ENCODE results near the gene MTX1. TPM values are rescaled to one million over a fixed set of nuclear protein-coding genes. Genes with fewer than 3 reads are reported as not detected.

The MTX1 gene
- total and polyA plus RNA-seq, 2 experiments from 2014 or later: 77.7 to 106 TPM

GRCh38 chr1:155241069-155241679 lies 32.7 kb downstream of the MTX1 start:
- no peaks in the 10 kb centered on the region for H3K9me3 Mint-ChIP-seq
- H3K36me3 Mint-ChIP-seq (ENCODE audit: low read depth): peaks cover 10% of the 10 kb centered on the region
- H3K4me3 Mint-ChIP-seq: peak overlapping the region; percentile 79
- Histone ChIP-seq H3K36me3 (ENCODE audit: insufficient read depth) (no peaks in the 10 kb centered on the region), H3K4me2 (peak overlapping the region; percentile 65), H3K9me2 (ENCODE audit: insufficient read depth) (no peaks in the 10 kb centered on the region), H3K27ac (ENCODE audit: low read depth) (no peak overlapping the region), H2AFZ (no peak overlapping the region), H4K20me1 (replicated peaks; ENCODE audit: insufficient read depth) (no peaks in the 10 kb centered on the region), H3K79me2 (replicated peaks; ENCODE audit: insufficient read depth) (0 out of 2 replicates have a peak, but pooled peaks cover 7% of the 10 kb centered on the region), H3K27me3 (ENCODE audit: insufficient read depth) (peaks cover 22% of the 10 kb centered on the region), H3K4me1 (ENCODE audit: insufficient read depth) (peaks cover 19% of the 10 kb centered on the region), H3K4me3 (peak overlapping the region; percentile 50), H3F3A (replicated peaks; ENCODE audit: low read depth) (0 out of 2 replicates have a peak, but pooled peaks cover 10% of the 10 kb centered on the region)
- H3K27ac Mint-ChIP-seq: peak overlapping the region; percentile 70; the same call in 1 of the 2 replicates
- DNase-seq (ENCODE audit: low spot score) (peak; percentile 92), ATAC-seq (peak; percentile 16)
- peaks cover 17% of the 10 kb centered on the region for H3K4me1 Mint-ChIP-seq
- TF ChIP-seq CREB1 (CRISPR knock-in tag; IDR thresholded peaks at IDR 0.05; ENCODE audit: low read depth): peak; percentile 68
- no peak for TF ChIP-seq REST (IDR thresholded peaks at IDR 0.05; ENCODE audit: unreplicated experiment)
- TF ChIP-seq POLR2AphosphoS5 (IDR thresholded peaks at IDR 0.05; ENCODE audit: low read depth): 0 out of 2 replicates have a peak, but pooled peaks have one; percentile 25
- TF ChIP-seq, protein P1, sequence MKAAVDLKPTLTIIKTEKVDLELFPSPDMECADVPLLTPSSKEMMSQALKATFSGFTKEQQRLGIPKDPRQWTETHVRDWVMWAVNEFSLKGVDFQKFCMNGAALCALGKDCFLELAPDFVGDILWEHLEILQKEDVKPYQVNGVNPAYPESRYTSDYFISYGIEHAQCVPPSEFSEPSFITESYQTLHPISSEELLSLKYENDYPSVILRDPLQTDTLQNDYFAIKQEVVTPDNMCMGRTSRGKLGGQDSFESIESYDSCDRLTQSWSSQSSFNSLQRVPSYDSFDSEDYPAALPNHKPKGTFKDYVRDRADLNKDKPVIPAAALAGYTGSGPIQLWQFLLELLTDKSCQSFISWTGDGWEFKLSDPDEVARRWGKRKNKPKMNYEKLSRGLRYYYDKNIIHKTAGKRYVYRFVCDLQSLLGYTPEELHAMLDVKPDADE (IDR thresholded peaks at IDR 0.05): peak; percentile 90
- peaks cover 28% of the 10 kb centered on the region for H3K27me3 Mint-ChIP-seq (ENCODE audit: insufficient read depth, low read depth, poor library complexity)

DNA sequence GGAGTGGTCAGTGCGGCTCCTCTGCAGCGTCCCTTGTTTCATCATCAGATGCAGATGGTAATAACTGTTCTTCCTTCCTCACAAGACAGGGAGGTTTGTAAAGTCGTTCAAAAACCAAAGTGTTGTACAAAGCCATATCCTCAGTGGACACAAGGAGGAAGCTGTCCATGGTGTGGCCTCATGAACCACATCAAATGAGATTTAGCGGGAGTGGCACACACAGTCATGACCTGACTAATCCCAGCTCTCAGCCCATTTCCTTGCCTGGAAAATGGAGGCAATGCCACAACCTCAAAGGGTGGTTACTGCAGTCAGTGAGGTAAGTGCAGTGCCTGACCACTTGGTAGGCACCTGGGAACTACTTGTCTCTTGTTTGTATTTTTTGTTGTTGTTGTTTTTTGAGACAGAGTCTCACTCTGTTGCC lies 33.4 kb downstream of the MTX1 start:
- no peak overlapping the region for H3K4me3 ChIP-seq
- Mint-ChIP-seq H3K4me3 (peak overlapping the region; percentile 34; the same call in 1 of the 3 replicates), H3K36me3 (ENCODE audit: low read depth) (peaks cover 13% of the 10 kb centered on the region), H3K9me3 (no peaks in the 10 kb centered on the region), H3K4me1 (peaks cover 17% of the 10 kb centered on the region), H3K27ac (no peak overlapping the region), H3K27me3 (ENCODE audit: insufficient read depth, low read depth, poor library complexity) (peaks cover 32% of the 10 kb centered on the region)
- no peak for DNase-seq (ENCODE audit: low spot score)
- H3K9me2 ChIP-seq (ENCODE audit: insufficient read depth): no peaks in the 10 kb centered on the region
- peaks cover 19% of the 10 kb centered on the region for H3K4me1 ChIP-seq (ENCODE audit: insufficient read depth)
- 0 out of 2 replicates have a peak, but pooled peaks cover 10% of the 10 kb centered on the region for H3F3A ChIP-seq (replicated peaks; ENCODE audit: low read depth)
- no peak for ATAC-seq
- peaks cover 27% of the 10 kb centered on the region for H3K27me3 ChIP-seq (ENCODE audit: insufficient read depth)
- no peak overlapping the region for H3K4me2 ChIP-seq
- H2AFZ ChIP-seq: no peak overlapping the region
- H3K79me2 ChIP-seq (replicated peaks; ENCODE audit: insufficient read depth): 0 out of 2 replicates have a peak, but pooled peaks cover 7% of the 10 kb centered on the region
- H4K20me1 ChIP-seq (replicated peaks; ENCODE audit: insufficient read depth): no peaks in the 10 kb centered on the region
- H3K27ac ChIP-seq (ENCODE audit: low read depth): no peak overlapping the region
- no peaks in the 10 kb centered on the region for H3K36me3 ChIP-seq (ENCODE audit: insufficient read depth)
- TF ChIP-seq STAT1 (IDR thresholded peaks at IDR 0.05; ENCODE audit: unreplicated experiment) (no peak), CREB1 (CRISPR knock-in tag; IDR thresholded peaks at IDR 0.05; ENCODE audit: low read depth) (no peak), CTCF (conservative IDR thresholded peaks at IDR 0.05; ENCODE audit: low read depth in 2 of 2) (no peak)
- TF ChIP-seq, protein P2, sequence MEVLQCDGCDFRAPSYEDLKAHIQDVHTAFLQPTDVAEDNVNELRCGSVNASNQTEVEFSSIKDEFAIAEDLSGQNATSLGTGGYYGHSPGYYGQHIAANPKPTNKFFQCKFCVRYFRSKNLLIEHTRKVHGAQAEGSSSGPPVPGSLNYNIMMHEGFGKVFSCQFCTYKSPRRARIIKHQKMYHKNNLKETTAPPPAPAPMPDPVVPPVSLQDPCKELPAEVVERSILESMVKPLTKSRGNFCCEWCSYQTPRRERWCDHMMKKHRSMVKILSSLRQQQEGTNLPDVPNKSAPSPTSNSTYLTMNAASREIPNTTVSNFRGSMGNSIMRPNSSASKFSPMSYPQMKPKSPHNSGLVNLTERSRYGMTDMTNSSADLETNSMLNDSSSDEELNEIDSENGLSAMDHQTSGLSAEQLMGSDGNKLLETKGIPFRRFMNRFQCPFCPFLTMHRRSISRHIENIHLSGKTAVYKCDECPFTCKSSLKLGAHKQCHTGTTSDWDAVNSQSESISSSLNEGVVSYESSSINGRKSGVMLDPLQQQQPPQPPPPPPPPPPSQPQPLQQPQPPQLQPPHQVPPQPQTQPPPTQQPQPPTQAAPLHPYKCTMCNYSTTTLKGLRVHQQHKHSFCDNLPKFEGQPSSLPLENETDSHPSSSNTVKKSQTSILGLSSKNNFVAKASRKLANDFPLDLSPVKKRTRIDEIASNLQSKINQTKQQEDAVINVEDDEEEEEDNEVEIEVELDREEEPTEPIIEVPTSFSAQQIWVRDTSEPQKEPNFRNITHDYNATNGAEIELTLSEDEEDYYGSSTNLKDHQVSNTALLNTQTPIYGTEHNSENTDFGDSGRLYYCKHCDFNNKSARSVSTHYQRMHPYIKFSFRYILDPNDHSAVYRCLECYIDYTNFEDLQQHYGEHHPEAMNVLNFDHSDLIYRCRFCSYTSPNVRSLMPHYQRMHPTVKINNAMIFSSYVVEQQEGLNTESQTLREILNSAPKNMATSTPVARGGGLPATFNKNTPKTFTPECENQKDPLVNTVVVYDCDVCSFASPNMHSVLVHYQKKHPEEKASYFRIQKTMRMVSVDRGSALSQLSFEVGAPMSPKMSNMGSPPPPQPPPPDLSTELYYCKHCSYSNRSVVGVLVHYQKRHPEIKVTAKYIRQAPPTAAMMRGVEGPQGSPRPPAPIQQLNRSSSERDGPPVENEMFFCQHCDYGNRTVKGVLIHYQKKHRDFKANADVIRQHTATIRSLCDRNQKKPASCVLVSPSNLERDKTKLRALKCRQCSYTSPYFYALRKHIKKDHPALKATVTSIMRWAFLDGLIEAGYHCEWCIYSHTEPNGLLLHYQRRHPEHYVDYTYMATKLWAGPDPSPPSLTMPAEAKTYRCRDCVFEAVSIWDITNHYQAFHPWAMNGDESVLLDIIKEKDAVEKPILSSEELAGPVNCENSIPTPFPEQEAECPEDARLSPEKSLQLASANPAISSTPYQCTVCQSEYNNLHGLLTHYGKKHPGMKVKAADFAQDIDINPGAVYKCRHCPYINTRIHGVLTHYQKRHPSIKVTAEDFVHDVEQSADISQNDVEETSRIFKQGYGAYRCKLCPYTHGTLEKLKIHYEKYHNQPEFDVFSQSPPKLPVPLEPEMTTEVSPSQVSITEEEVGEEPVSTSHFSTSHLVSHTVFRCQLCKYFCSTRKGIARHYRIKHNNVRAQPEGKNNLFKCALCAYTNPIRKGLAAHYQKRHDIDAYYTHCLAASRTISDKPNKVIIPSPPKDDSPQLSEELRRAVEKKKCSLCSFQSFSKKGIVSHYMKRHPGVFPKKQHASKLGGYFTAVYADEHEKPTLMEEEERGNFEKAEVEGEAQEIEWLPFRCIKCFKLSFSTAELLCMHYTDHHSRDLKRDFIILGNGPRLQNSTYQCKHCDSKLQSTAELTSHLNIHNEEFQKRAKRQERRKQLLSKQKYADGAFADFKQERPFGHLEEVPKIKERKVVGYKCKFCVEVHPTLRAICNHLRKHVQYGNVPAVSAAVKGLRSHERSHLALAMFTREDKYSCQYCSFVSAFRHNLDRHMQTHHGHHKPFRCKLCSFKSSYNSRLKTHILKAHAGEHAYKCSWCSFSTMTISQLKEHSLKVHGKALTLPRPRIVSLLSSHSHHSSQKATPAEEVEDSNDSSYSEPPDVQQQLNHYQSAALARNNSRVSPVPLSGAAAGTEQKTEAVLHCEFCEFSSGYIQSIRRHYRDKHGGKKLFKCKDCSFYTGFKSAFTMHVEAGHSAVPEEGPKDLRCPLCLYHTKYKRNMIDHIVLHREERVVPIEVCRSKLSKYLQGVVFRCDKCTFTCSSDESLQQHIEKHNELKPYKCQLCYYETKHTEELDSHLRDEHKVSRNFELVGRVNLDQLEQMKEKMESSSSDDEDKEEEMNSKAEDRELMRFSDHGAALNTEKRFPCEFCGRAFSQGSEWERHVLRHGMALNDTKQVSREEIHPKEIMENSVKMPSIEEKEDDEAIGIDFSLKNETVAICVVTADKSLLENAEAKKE (CRISPR knock-in tag; IDR thresholded peaks at IDR 0.05): no peak
